Progenitor cell of endocrine pancreas (in vitro differentiated cells): ENCODE measurements around the gene RXRA. TPM values are rescaled to one million over a fixed set of nuclear protein-coding genes. Genes with fewer than 3 reads are reported as not detected.

ENCODE experiments used
- DNase-seq: peaks from one replicate; pipeline ENCODE4 v3.0.0; 2021; ENCODE audit warnings: low spot score; ENCODE audit not compliant: unreplicated experiment
- H3K27ac Mint-ChIP-seq: 2 replicates; pipeline ENCODE4 v1.8.0; 2021; ENCODE audit warnings: mild to moderate bottlenecking, moderate library complexity, mixed read lengths
- H3K27me3 Mint-ChIP-seq: 2 replicates; pipeline ENCODE4 v1.8.0; 2021; ENCODE audit warnings: mixed read lengths
- H3K36me3 Mint-ChIP-seq: 2 replicates; pipeline ENCODE4 v1.8.0; 2022; ENCODE audit warnings: mixed read lengths; ENCODE audit not compliant: insufficient read depth
- H3K4me1 Mint-ChIP-seq: 2 replicates; pipeline ENCODE4 v1.8.0; 2021; ENCODE audit warnings: low read depth, mixed read lengths
- H3K4me3 Mint-ChIP-seq: 2 replicates; pipeline ENCODE4 v1.8.0; 2021; ENCODE audit warnings: low read depth, mild to moderate bottlenecking, moderate library complexity, mixed read lengths
- H3K9me3 Mint-ChIP-seq: 2 replicates; pipeline ENCODE4 v1.8.0; 2021; ENCODE audit warnings: low read depth, mixed read lengths
- total RNA-seq: library from RNA; stranded (reverse); gene quantifications from 2 replicates; pipeline ENCODE4 v1.2.1, GENCODE V29; 2021
- TF ChIP-seq, protein P1 (sequence below): fragments of 200-600 bp; sonication (generic); IDR thresholded peaks from one replicate; pipeline ENCODE4 v1.5.0; 2021; ENCODE audit warnings: antibody characterized with exemption, mild to moderate bottlenecking; ENCODE audit not compliant: unreplicated experiment

The RXRA gene
- total RNA-seq, 1 donor from 2014 or later: 64.8 TPM

DNA sequence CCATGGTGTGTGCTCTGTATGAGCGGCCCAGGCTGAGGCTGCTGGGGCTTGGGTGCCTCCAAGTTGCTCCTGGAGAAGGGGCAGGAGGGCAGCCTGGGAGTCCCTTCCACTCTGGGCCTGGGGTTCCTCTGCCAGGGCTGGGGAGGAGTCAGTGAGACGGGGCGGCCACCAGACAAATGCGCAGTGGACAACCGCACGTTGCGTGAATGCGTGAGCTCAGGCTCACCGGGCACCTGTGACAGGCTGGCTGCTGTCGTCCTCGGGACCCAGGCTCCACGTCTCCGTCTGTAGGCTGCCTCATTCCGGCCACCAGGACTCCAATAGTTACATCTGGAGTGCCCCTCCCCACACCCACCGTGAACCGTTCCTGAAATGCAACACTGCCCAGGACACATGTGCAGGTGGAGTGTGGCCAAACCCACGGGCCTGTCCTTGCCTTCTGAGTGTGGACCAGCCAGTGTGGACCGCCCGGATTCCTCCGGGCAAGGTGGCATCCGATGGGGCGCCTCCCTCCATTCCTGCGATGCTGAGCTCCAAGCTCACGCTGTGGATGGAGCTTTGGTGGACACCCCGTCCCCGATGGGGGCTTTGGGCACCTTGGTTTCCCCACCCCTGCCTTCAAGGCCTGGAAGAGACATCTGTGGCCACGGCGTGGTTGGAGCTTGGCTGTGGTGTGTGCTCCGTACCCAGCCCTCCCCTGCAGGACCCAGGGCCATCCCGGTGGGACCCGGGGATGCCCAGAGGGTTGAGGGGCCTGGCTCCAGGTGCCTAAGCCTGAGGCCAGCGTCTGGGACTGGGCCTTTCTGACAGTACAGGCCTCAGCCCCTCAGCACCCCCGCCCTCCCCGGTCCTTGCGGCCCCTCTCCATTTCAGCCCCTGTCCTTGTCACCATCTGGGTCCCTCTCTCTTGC lies 34.0 kb upstream of the RXRA start:
- Mint-ChIP-seq H3K4me1 (peaks cover 5% of the 10 kb centered on the region), H3K27me3 (peaks cover 17% of the 10 kb centered on the region), H3K27ac (no peak overlapping the region), H3K36me3 (no peaks in the 10 kb centered on the region), H3K4me3 (no peak overlapping the region), H3K9me3 (no peaks in the 10 kb centered on the region)
- TF ChIP-seq, protein P1, sequence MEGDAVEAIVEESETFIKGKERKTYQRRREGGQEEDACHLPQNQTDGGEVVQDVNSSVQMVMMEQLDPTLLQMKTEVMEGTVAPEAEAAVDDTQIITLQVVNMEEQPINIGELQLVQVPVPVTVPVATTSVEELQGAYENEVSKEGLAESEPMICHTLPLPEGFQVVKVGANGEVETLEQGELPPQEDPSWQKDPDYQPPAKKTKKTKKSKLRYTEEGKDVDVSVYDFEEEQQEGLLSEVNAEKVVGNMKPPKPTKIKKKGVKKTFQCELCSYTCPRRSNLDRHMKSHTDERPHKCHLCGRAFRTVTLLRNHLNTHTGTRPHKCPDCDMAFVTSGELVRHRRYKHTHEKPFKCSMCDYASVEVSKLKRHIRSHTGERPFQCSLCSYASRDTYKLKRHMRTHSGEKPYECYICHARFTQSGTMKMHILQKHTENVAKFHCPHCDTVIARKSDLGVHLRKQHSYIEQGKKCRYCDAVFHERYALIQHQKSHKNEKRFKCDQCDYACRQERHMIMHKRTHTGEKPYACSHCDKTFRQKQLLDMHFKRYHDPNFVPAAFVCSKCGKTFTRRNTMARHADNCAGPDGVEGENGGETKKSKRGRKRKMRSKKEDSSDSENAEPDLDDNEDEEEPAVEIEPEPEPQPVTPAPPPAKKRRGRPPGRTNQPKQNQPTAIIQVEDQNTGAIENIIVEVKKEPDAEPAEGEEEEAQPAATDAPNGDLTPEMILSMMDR: no peak
- no peak for DNase-seq

DNA sequence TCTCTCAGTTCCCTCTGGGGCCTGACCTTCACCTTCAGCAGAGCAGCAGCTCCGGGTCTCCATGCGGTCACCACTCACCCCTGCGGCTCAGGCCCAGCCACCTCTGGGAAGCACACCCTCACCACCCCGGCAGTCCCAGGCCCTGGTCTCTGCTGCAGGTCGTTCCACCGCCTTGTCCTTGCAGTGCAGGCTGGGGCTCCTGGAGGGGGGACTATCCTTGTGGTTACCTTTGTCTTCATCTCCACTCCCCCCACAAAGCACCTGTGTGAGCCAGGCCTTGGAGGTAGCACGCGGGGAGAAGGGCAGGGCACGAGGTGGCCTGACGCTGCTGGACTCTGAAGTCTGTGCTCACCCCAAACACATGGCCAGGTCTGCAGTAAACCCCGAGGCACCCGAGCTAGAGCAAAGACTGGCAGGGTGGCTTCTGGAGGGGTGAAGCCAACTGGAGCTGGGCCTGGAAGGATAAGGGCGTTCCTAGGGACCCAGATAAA lies 33.2 kb upstream of the RXRA start:
- H3K36me3 Mint-ChIP-seq: no peaks in the 10 kb centered on the region
- H3K27ac Mint-ChIP-seq: no peak overlapping the region
- H3K27me3 Mint-ChIP-seq: peaks cover 19% of the 10 kb centered on the region
- TF ChIP-seq, protein P1: no peak
- no peak for DNase-seq
- no peaks in the 10 kb centered on the region for H3K9me3 Mint-ChIP-seq
- no peak overlapping the region for H3K4me3 Mint-ChIP-seq
- peaks cover under 1% of the 10 kb centered on the region for H3K4me1 Mint-ChIP-seq

DNA sequence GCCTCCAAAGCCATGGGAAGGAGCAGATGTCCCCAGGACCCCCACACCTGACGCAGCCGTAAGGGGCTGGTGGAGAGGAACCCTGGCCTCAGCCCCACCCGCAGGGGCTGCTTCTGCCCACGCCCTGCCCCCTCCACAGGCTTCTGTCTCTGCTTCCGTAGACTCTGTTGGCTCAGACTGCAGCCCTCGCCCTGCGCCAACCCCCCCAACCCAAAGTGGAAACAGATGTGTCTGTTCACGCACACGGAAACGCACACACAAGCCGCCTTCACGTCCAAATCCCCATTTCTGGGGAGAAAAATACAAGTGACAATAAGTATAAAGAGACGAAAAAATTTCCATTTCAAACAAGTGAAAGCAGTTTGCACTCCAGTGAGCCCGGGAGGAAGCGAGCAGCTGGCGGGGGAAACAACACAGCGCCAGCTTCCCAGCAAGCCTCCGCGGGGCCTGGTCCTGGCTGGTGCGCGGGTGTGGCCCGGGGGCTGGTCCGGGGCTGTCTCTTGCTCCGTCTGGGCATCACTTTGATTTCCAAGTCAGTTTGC lies 32.6 kb upstream of the RXRA start:
- DNase-seq: no peak
- H3K27me3 Mint-ChIP-seq: peaks cover 21% of the 10 kb centered on the region
- no peak overlapping the region for H3K27ac Mint-ChIP-seq

DNA sequence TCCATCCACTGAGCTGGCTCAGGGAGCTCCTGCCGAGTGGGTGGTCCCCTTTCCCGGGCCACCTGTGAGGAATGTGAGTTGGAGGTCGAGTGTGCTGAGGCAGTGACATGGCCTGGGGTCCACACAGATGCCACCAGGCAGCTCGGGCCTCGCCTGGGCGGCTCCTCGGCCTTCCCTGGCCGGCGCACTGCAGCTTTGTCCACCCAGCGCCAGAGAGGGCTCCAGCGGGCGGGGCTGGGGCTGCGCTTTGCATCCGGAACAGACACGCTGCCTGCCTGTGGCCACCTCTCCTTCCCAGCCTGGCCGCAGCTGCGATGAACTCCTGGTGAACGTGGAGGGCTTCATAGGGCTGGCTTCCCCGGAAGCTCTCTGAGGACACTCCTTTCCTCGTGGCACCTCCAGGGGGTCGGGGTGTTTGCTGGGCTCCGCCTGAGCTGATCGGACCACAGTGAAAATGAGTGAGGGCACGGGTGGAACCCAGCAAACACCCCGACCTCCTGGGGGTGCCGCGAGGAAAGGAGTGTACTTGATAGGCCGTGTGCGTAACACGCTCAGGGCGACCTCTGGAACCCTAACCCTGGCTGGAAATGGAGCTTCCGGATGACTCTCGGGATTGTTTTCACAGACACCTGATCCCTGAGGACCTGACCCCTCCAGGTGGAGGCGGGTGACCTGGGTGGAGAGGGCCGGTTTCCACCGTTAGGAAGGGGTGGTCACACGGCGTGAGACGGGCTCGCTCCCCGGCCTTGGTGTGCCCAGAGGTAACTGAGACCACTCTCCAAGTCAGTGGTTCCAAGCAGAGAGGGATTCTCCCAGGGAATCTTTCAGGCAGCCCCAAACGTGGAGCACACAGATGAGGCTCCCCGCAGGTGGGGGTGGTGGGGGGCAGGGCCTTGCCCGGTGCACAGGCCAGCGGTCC lies 31.8 kb upstream of the RXRA start:
- TF ChIP-seq, protein P1: no peak
- no peak for DNase-seq
- Mint-ChIP-seq H3K4me1 (no peaks in the 10 kb centered on the region), H3K4me3 (no peak overlapping the region), H3K9me3 (no peaks in the 10 kb centered on the region), H3K27me3 (peaks cover 22% of the 10 kb centered on the region), H3K36me3 (no peaks in the 10 kb centered on the region), H3K27ac (no peak overlapping the region)

More for the DNA sequence above, 32.6 kb upstream of the RXRA start:
- Mint-ChIP-seq H3K4me1 (no peaks in the 10 kb centered on the region), H3K36me3 (no peaks in the 10 kb centered on the region), H3K4me3 (no peak overlapping the region), H3K9me3 (no peaks in the 10 kb centered on the region)
- TF ChIP-seq, protein P1: no peak
